ENCODE data around the gene NDUFC2. TPM values are rescaled to one million over a fixed set of nuclear protein-coding genes. Genes with fewer than 3 reads are reported as not detected.

NDUFC2 gene
- total RNA-seq, result 98.5 and 155 TPM in 2 replicates

- no peaks in the 10 kb centered on the region for H3K27me3 ChIP-seq (ENCODE audit: control insufficient read depth, insufficient read depth, low read length)
- H3K36me3 ChIP-seq (ENCODE audit: control insufficient read depth, insufficient read depth, low read length), result no peaks in the 10 kb centered on the region
- TF ChIP-seq, protein P1, sequence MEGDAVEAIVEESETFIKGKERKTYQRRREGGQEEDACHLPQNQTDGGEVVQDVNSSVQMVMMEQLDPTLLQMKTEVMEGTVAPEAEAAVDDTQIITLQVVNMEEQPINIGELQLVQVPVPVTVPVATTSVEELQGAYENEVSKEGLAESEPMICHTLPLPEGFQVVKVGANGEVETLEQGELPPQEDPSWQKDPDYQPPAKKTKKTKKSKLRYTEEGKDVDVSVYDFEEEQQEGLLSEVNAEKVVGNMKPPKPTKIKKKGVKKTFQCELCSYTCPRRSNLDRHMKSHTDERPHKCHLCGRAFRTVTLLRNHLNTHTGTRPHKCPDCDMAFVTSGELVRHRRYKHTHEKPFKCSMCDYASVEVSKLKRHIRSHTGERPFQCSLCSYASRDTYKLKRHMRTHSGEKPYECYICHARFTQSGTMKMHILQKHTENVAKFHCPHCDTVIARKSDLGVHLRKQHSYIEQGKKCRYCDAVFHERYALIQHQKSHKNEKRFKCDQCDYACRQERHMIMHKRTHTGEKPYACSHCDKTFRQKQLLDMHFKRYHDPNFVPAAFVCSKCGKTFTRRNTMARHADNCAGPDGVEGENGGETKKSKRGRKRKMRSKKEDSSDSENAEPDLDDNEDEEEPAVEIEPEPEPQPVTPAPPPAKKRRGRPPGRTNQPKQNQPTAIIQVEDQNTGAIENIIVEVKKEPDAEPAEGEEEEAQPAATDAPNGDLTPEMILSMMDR (IDR thresholded peaks at IDR 0.05; ENCODE audit: insufficient read depth, low read length, poor library complexity, severe bottlenecking), result no peak
- peak within 1 kb of the TSS; percentile 67 for H3K4me3 ChIP-seq (ENCODE audit: low read depth, low read length)
- DNase-seq (ENCODE audit: low read depth), result peak; percentile 38
Observed at GRCh38 chr11:78079232-78080083, at the start of gene NDUFC2. Gene NDUFC2, minus strand, starts transcription at chr11:78079862. Its CDS starts 118 bp downstream, at chr11:78079744.

- Histone ChIP-seq H3K36me3 (ENCODE audit: control insufficient read depth, insufficient read depth, low read length) (no peaks in the 10 kb centered on the region), H3K4me3 (ENCODE audit: low read depth, low read length) (no peak overlapping the region), H3K27me3 (ENCODE audit: control insufficient read depth, insufficient read depth, low read length) (no peaks in the 10 kb centered on the region)
- no peak for DNase-seq (ENCODE audit: low read depth)
- TF ChIP-seq, protein P1 (IDR thresholded peaks at IDR 0.05; ENCODE audit: insufficient read depth, low read length, poor library complexity, severe bottlenecking), result no peak
Observed at GRCh38 chr11:78127403-78127802, 47.7 kb upstream of the NDUFC2 start.

GRCh38 chr11:78112582-78113275, 33.1 kb upstream of the NDUFC2 start:
- TF ChIP-seq, protein P1 (IDR thresholded peaks at IDR 0.05; ENCODE audit: insufficient read depth, low read length, poor library complexity, severe bottlenecking), result no peak
- Histone ChIP-seq H3K36me3 (ENCODE audit: control insufficient read depth, insufficient read depth, low read length) (no peaks in the 10 kb centered on the region), H3K4me3 (ENCODE audit: low read depth, low read length) (no peak overlapping the region), H3K27me3 (ENCODE audit: control insufficient read depth, insufficient read depth, low read length) (no peaks in the 10 kb centered on the region)
- DNase-seq (ENCODE audit: low read depth), result no peak

DNA sequence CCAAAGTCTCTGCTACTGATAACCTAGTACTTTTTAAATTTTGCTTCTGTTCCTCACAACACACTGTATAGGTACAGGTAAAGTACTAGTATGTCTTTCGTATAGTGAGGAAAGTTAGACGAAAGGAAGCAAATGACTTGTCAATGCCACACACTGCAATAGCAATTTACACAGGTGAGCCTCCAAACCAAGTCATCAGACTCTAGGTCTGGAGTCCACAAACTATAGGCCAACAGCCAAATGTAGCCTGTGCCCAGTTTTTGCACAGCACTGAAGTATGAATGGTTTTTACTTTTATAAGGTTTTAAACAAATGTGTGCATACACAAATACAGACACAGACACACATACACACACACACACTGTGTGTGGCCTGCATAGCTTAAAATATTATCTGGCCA, 31.6 kb upstream of the NDUFC2 start:
- Histone ChIP-seq H3K36me3 (ENCODE audit: control insufficient read depth, insufficient read depth, low read length) (no peaks in the 10 kb centered on the region), H3K27me3 (ENCODE audit: control insufficient read depth, insufficient read depth, low read length) (no peaks in the 10 kb centered on the region), H3K4me3 (ENCODE audit: low read depth, low read length) (no peak overlapping the region)
- TF ChIP-seq, protein P1 (IDR thresholded peaks at IDR 0.05; ENCODE audit: insufficient read depth, low read length, poor library complexity, severe bottlenecking), result no peak
- no peak for DNase-seq (ENCODE audit: low read depth)

- TF ChIP-seq, protein P1 (IDR thresholded peaks at IDR 0.05; ENCODE audit: insufficient read depth, low read length, poor library complexity, severe bottlenecking), result no peak
- H3K4me3 ChIP-seq (ENCODE audit: low read depth, low read length), result no peak overlapping the region
- H3K36me3 ChIP-seq (ENCODE audit: control insufficient read depth, insufficient read depth, low read length), result no peaks in the 10 kb centered on the region
- H3K27me3 ChIP-seq (ENCODE audit: control insufficient read depth, insufficient read depth, low read length), result no peaks in the 10 kb centered on the region
- DNase-seq (ENCODE audit: low read depth), result no peak
Observed at GRCh38 chr11:78110830-78111229, 31.2 kb upstream of the NDUFC2 start.
